HEK293 (cell line): Measurements from ENCODE around the gene ADGRL1.

Experiments used
- RBAK ChIP-seq: fragments of 450-650 bp; formaldehyde crosslinking; IDR thresholded peaks from 2 replicates; pipeline ENCODE4 v1.5.1; 2016; ENCODE audit warnings: missing biosample characterization, missing genetic modification characterization
- YY2 ChIP-seq: fragments of 450-650 bp; formaldehyde crosslinking; IDR thresholded peaks from 2 replicates; pipeline ENCODE4 v1.5.1; 2016; ENCODE audit warnings: missing biosample characterization, missing genetic modification characterization
- ZBTB6 ChIP-seq: fragments of 450-650 bp; formaldehyde crosslinking; IDR thresholded peaks from 2 replicates; pipeline ENCODE4 v1.5.1; 2017; ENCODE audit warnings: missing biosample characterization, missing genetic modification characterization
- ZNF175 ChIP-seq: fragments of 450-650 bp; formaldehyde crosslinking; IDR thresholded peaks from 2 replicates; pipeline ENCODE4 v1.5.1; 2016; ENCODE audit warnings: missing biosample characterization, missing genetic modification characterization
- ZNF292 ChIP-seq: fragments of 450-650 bp; formaldehyde crosslinking; IDR thresholded peaks from 2 replicates; pipeline ENCODE4 v1.5.1; 2016; ENCODE audit warnings: low read depth, missing biosample characterization, missing genetic modification characterization, borderline replicate concordance
- TF ChIP-seq, protein P1 (sequence below): fragments of 450-650 bp; formaldehyde crosslinking; IDR thresholded peaks from 2 replicates; pipeline ENCODE4 v1.5.1; 2016; ENCODE audit warnings: missing biosample characterization, missing genetic modification characterization
- TF ChIP-seq, protein P2 (sequence below): fragments of 450-650 bp; formaldehyde crosslinking; IDR thresholded peaks from 2 replicates; pipeline ENCODE4 v1.5.1; 2016; ENCODE audit warnings: missing biosample characterization, missing genetic modification characterization

- no peak for TF ChIP-seq ZBTB6 (tag by site-specific recombination)
- TF ChIP-seq YY2 (tag by site-specific recombination): no peak
- TF ChIP-seq ZNF175 (tag by site-specific recombination): no peak
- TF ChIP-seq, protein P1, sequence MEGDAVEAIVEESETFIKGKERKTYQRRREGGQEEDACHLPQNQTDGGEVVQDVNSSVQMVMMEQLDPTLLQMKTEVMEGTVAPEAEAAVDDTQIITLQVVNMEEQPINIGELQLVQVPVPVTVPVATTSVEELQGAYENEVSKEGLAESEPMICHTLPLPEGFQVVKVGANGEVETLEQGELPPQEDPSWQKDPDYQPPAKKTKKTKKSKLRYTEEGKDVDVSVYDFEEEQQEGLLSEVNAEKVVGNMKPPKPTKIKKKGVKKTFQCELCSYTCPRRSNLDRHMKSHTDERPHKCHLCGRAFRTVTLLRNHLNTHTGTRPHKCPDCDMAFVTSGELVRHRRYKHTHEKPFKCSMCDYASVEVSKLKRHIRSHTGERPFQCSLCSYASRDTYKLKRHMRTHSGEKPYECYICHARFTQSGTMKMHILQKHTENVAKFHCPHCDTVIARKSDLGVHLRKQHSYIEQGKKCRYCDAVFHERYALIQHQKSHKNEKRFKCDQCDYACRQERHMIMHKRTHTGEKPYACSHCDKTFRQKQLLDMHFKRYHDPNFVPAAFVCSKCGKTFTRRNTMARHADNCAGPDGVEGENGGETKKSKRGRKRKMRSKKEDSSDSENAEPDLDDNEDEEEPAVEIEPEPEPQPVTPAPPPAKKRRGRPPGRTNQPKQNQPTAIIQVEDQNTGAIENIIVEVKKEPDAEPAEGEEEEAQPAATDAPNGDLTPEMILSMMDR (tag by site-specific recombination): no peak
- TF ChIP-seq, protein P2, sequence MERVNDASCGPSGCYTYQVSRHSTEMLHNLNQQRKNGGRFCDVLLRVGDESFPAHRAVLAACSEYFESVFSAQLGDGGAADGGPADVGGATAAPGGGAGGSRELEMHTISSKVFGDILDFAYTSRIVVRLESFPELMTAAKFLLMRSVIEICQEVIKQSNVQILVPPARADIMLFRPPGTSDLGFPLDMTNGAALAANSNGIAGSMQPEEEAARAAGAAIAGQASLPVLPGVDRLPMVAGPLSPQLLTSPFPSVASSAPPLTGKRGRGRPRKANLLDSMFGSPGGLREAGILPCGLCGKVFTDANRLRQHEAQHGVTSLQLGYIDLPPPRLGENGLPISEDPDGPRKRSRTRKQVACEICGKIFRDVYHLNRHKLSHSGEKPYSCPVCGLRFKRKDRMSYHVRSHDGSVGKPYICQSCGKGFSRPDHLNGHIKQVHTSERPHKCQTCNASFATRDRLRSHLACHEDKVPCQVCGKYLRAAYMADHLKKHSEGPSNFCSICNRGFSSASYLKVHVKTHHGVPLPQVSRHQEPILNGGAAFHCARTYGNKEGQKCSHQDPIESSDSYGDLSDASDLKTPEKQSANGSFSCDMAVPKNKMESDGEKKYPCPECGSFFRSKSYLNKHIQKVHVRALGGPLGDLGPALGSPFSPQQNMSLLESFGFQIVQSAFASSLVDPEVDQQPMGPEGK: no peak
- TF ChIP-seq ZNF292 (tag by site-specific recombination): no peak
- TF ChIP-seq RBAK: no peak
These were observed 45.8 kb downstream of the ADGRL1 start for GRCh38 chr19:14160017-14160703.
